ENCODE results near the gene GULP1.

DNA sequence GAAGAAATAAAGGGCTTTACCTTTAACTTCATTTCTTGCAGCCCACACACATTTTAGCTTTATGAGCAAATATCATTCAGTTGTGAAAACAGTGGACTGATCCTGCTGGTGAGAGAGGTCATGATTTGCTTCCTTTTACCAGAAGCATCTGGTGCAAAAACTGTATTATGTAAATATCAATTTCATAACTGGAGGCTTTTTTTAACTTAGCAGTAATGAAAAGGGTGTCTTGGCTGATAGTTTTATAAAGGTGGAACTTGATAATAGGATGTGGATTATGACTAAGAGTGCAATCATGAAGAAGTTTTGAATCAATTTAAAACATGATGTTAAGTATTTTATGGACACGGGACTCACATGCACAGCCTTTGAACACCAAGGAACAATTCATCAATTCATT lies 304.4 kb downstream of the GULP1 start:
- TF ChIP-seq, protein P1, sequence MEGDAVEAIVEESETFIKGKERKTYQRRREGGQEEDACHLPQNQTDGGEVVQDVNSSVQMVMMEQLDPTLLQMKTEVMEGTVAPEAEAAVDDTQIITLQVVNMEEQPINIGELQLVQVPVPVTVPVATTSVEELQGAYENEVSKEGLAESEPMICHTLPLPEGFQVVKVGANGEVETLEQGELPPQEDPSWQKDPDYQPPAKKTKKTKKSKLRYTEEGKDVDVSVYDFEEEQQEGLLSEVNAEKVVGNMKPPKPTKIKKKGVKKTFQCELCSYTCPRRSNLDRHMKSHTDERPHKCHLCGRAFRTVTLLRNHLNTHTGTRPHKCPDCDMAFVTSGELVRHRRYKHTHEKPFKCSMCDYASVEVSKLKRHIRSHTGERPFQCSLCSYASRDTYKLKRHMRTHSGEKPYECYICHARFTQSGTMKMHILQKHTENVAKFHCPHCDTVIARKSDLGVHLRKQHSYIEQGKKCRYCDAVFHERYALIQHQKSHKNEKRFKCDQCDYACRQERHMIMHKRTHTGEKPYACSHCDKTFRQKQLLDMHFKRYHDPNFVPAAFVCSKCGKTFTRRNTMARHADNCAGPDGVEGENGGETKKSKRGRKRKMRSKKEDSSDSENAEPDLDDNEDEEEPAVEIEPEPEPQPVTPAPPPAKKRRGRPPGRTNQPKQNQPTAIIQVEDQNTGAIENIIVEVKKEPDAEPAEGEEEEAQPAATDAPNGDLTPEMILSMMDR (IDR thresholded peaks at IDR 0.05; ENCODE audit: insufficient read depth, low read depth, low read length), result no peak
- TF ChIP-seq EZH2 (IDR thresholded peaks at IDR 0.05; ENCODE audit: insufficient read depth, low read length), result no peak

Data from astrocyte (in vitro differentiated cells and primary cell).